Measurements from ENCODE around the gene FURIN.
"Not testable (repeated sequence)": the region's sequence is repeated elsewhere in the genome, so short reads cannot be mapped to it uniquely, and the experiment has no call there.

FURIN gene

DNA sequence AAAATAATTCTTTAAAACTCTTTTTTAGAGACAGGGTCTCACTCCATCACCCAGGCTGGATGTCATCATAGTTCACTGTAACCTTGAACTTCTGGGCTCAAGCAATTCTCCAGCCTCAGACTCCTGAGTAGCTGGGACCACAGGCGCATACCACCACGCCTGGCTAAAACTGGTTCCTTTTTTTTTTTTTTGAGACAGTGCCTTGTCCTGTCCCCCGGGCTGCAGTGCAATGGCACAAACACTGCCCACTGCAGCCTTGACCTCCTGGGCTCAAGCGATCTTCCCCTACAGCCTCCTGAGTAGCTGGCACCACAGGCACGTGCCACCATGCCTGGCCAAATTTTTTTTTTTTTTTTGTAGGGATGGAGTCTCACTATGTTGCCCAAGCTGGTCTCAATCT is 23.7 kb upstream of the FURIN start:
- in situ Hi-C loops (cut with MboI; ENCODE audit: low sequenced_read_pairs, unreplicated experiment): no loop called here
- TF ChIP-seq CTCF (IDR thresholded peaks at IDR 0.05; ENCODE audit: borderline replicate concordance, control extremely low read depth, extremely low read depth, insufficient read depth, missing control alignments): no peak
- no peak for DNase-seq (ENCODE audit: low spot score)

DNA sequence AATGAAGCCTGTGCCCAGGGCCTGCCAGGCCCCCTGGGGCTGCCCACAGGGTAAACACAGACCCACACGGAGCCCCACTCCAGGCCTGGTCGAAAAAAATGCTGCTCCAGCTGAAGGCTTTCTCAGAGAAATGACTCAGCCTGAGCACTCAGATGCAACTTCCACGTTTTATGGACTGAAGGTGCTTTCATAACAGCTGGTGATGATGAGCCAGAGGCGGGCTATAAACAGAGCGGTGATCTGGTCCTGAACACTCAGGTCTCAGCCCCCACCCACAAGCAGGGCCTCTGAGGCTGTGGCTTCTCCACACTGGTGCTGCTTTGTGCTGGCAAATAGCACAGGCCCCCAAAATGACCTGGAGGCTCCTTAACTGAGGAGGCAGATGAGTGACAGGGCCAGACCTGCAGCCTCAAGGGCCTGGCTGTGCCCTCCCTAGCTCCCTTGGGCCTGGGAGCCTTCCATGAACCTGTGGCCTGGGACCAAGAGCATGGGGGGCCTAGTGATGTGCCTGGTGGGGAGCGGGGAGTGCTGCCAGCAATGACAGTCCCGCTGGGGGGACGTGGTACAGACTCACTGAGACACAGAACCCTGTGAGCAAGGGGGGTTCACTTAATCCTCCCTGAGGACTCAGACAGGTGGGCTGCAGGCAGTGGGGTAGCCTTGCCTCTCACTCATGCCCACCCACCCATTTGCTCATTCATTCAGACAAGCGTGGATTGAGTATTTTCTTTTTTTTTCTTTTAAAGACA is 23.0 kb upstream of the FURIN start:
- no peak for TF ChIP-seq CTCF (IDR thresholded peaks at IDR 0.05; ENCODE audit: borderline replicate concordance, control extremely low read depth, extremely low read depth, insufficient read depth, missing control alignments)
- in situ Hi-C loops (cut with MboI; ENCODE audit: low sequenced_read_pairs, unreplicated experiment): no loop called here
- peak; percentile 74 for DNase-seq (ENCODE audit: low spot score)

GRCh38 chr15:90849424-90849823 is 19.0 kb upstream of the FURIN start:
- DNase-seq (ENCODE audit: low spot score); in situ Hi-C loops (cut with MboI; ENCODE audit: low sequenced_read_pairs, unreplicated experiment): not testable (repeated sequence)

DNA sequence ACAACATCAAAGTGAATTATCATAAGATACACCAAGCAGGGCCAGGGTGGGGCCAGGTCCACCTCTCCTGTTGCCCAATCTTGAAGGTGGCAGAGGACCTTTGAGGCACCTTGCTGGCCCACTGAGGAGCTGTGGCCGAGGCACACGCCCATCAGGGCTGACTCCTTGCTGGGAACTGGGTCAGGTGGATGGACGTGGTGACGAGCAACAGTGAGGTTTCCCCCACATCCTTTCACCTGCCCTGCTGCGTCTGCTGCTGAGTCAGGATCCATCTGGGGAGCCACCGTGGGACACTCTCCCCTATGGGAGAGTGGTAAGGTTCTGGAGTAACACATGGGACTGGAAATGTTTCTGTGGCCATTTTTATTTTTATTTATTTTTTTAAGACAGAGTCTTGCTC is 17.3 kb upstream of the FURIN start:
- no peak for TF ChIP-seq CTCF (IDR thresholded peaks at IDR 0.05; ENCODE audit: borderline replicate concordance, control extremely low read depth, extremely low read depth, insufficient read depth, missing control alignments)
- in situ Hi-C loops (cut with MboI; ENCODE audit: low sequenced_read_pairs, unreplicated experiment): no loop called here
- DNase-seq (ENCODE audit: low spot score): no peak

DNA sequence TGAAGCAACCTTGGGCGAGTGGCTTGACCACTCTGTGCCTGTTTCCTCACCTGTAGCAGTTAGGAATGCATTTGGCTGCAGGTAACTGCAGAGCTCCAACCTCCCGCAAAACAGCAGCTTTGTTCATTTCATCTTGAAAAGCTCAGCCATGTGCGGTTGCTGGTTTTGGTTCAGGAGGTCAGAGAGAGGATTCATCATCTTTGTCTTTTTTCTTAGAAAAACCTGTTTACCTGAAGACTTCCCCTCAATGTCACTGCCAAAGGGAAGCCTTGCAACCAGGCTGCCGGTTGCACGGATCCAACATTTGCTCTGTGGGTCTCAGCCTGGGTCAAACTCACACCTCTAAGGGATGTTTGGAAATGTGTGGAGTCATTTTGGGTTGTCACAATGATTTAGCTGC is 16.4 kb upstream of the FURIN start:
- DNase-seq (ENCODE audit: low spot score): no peak
- TF ChIP-seq CTCF (IDR thresholded peaks at IDR 0.05; ENCODE audit: borderline replicate concordance, control extremely low read depth, extremely low read depth, insufficient read depth, missing control alignments): no peak
- in situ Hi-C loops (cut with MboI; ENCODE audit: low sequenced_read_pairs, unreplicated experiment): no loop called here

GRCh38 chr15:90855139-90855538 is 13.2 kb upstream of the FURIN start:
- in situ Hi-C loops (cut with MboI; ENCODE audit: low sequenced_read_pairs, unreplicated experiment): no loop called here
- no peak for TF ChIP-seq CTCF (IDR thresholded peaks at IDR 0.05; ENCODE audit: borderline replicate concordance, control extremely low read depth, extremely low read depth, insufficient read depth, missing control alignments)
- DNase-seq (ENCODE audit: low spot score): no peak

GRCh38 chr15:90857337-90857736 is 11.1 kb upstream of the FURIN start:
- no peak for DNase-seq (ENCODE audit: low spot score)
- no peak for TF ChIP-seq CTCF (IDR thresholded peaks at IDR 0.05; ENCODE audit: borderline replicate concordance, control extremely low read depth, extremely low read depth, insufficient read depth, missing control alignments)
- in situ Hi-C loops (cut with MboI; ENCODE audit: low sequenced_read_pairs, unreplicated experiment): no loop called here

Measured in GM13976 (cell line).